ENCODE results near the gene CUBN.
A peak's percentile ranks its signal among the peaks of the same experiment; 100 is the strongest.

Gene CUBN

DNA sequence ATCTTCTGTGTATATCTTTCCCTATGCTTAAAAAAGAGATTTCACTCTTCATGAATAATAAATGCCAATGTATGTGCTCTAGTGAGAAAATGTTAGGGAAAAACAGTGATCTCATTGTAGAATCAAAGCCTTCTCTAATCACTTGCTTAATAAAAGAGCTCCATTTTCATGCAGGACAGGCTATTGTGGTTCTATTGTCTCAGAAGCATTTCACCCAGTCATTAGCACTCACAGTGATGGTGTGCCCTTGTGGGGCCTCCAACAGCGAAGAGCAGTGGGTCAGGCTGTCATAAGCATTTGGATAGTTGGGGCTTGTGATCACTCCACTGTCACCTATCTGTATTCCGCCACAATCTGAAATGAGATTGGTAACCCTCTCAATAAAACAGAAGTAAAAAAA, 228.5 kb downstream of the CUBN start:
- no peak overlapping the region for H3K4me3 ChIP-seq (ENCODE audit: low read depth, low read length)
- DNase-seq (ENCODE audit: low read depth), result no peak
- no peak for TF ChIP-seq POLR2A (IDR thresholded peaks at IDR 0.05; ENCODE audit: extremely low read depth, insufficient read length)
- TF ChIP-seq MYC (IDR thresholded peaks at IDR 0.05; ENCODE audit: low read depth, low read length), result no peak
- TF ChIP-seq, protein P1, sequence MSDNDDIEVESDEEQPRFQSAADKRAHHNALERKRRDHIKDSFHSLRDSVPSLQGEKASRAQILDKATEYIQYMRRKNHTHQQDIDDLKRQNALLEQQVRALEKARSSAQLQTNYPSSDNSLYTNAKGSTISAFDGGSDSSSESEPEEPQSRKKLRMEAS (IDR thresholded peaks at IDR 0.05; ENCODE audit: low read depth, low read length), result no peak
- no peak for TF ChIP-seq CTCF (IDR thresholded peaks at IDR 0.05; ENCODE audit: low read depth, low read length)

DNA sequence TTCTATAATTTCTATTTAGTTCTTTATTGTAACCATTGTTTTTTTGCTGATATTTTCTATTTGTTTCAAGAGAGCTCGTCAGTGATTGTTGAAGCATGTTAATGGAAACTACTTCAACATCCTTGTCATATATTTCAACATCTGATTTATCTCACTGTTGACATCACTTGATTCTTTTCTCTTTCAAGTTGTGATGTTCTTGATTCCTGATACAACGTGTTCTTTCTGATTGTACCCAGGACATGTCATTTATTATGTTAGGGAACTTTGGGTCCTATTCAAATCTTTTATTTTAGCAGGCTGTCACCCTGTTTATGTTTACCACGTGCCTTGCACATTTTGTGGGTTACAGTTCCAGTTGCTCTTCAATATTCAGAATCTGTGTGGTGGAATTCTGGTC, 232.6 kb downstream of the CUBN start:
- DNase-seq (ENCODE audit: low read depth), result no peak
- TF ChIP-seq, protein P1 (IDR thresholded peaks at IDR 0.05; ENCODE audit: low read depth, low read length), result no peak
- TF ChIP-seq POLR2A (IDR thresholded peaks at IDR 0.05; ENCODE audit: extremely low read depth, insufficient read length), result no peak
- no peak for TF ChIP-seq CTCF (IDR thresholded peaks at IDR 0.05; ENCODE audit: low read depth, low read length)
- no peak for TF ChIP-seq MYC (IDR thresholded peaks at IDR 0.05; ENCODE audit: low read depth, low read length)
- H3K4me3 ChIP-seq (ENCODE audit: low read depth, low read length), result no peak overlapping the region

DNA sequence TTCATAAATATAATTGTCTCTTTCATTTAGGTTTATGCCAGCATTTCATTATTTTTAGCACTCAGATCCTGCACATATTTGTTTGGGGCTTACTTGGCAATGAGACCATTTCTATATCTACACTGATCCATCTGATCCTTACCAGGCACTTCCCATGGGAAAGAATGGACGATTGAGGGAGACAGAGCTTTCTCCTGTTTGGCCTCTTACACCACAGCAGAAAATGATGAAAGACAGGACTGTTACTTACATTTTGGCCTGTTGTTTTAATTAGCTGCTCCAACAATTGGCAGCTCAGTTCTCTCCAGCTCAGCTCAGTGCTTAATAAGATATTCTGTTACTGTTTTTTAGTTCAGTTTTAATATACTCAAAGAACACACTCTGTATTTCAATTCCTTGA, 234.8 kb downstream of the CUBN start:
- no peak for DNase-seq (ENCODE audit: low read depth)
- TF ChIP-seq MYC (IDR thresholded peaks at IDR 0.05; ENCODE audit: low read depth, low read length) (no peak), POLR2A (IDR thresholded peaks at IDR 0.05; ENCODE audit: extremely low read depth, insufficient read length) (no peak), CTCF (IDR thresholded peaks at IDR 0.05; ENCODE audit: low read depth, low read length) (no peak)
- TF ChIP-seq, protein P1 (IDR thresholded peaks at IDR 0.05; ENCODE audit: low read depth, low read length), result no peak
- H3K4me3 ChIP-seq (ENCODE audit: low read depth, low read length), result no peak overlapping the region

DNA sequence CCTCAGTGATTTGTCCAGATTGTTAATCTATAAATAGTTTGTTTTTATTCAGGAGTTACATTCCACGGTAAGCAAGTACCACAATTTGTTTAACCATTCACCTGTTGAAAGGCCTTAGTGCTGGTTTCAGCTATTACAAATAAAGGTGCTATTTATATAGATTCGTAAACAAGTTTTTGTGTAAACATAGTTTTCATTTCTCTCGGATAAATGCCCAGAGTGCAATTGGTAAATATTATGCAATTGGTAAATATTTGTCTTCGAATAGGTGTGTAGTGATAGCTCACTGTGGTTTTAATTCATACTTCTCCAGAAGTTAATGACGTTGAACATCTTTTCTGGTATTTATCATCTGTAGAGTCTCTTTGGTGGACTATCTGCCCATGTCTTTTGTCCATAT, 235.9 kb downstream of the CUBN start:
- no peak for TF ChIP-seq CTCF (IDR thresholded peaks at IDR 0.05; ENCODE audit: low read depth, low read length)
- TF ChIP-seq, protein P1 (IDR thresholded peaks at IDR 0.05; ENCODE audit: low read depth, low read length), result no peak
- TF ChIP-seq MYC (IDR thresholded peaks at IDR 0.05; ENCODE audit: low read depth, low read length), result no peak
- no peak for TF ChIP-seq POLR2A (IDR thresholded peaks at IDR 0.05; ENCODE audit: extremely low read depth, insufficient read length)
- DNase-seq (ENCODE audit: low read depth), result no peak
- H3K4me3 ChIP-seq (ENCODE audit: low read depth, low read length), result no peak overlapping the region

DNA sequence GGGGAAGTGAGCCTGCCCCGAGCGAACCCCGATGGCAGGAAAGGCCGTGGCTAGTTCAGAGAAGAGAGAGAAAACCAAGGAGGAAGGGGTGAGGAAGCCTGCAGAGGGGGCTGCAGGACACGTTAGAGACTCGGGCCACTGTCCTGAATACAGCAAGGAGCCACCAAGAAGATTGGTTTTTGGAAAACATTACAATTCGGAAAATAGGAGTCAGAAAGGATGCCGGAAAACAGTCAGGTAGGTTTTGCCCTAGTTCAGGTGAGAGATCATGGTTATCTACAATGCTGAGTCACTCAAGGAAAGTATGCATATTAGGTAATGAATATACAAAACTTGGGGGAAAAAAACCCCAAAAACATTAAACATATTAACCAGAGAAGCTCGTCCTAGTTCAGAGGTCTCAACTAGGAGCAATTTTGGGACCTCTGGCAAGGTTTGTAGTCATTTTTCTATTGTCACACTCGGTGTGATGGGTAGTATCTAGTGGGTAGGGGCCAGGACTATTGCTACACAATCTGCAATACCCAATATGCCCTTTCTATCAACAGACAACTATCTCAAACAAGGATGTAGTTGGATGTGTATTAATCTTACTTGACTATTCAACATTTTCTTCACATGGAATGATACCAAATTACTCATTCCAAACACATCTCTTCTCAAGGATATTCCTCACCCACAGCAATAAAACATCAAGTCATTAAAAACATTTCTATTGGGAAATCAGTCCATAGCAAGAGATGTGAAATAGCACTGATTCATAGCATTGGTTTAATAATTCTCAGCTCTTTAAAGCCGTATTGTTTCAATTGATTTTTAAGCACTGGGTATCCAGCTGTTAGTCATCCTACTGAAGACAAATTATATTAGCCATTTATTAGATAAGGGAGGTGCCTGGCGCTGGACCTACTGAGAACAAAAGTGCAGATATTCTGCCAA, 238.0 kb downstream of the CUBN start:
- H3K4me3 ChIP-seq (ENCODE audit: low read depth, low read length), result peak overlapping the region; percentile 28
- DNase-seq (ENCODE audit: low read depth), result peak; percentile 65
- TF ChIP-seq, protein P1 (IDR thresholded peaks at IDR 0.05; ENCODE audit: low read depth, low read length), result no peak
- TF ChIP-seq MYC (IDR thresholded peaks at IDR 0.05; ENCODE audit: low read depth, low read length), result no peak
- TF ChIP-seq CTCF (IDR thresholded peaks at IDR 0.05; ENCODE audit: low read depth, low read length), result peak; percentile 40
- peak; percentile 59 for TF ChIP-seq POLR2A (IDR thresholded peaks at IDR 0.05; ENCODE audit: extremely low read depth, insufficient read length)
